Natural killer cell (primary cell): ENCODE results near the gene WWC1. TPM values are rescaled to one million over a fixed set of nuclear protein-coding genes. Genes with fewer than 3 reads are reported as not detected.
A peak's percentile ranks its signal among the peaks of the same experiment; 100 is the strongest.

ENCODE experiments used
- ATAC-seq, 3 donors: fragments of 150-1000 bp in 2 of 3; fragments of 200-7000 bp in 1 of 3; cut with Tn5 transposase; 1 replicate in 1 of 3; 2 replicates in 2 of 3; pipeline ENCODE4 v1.10.0; 2021; ENCODE audit warnings: mild to moderate bottlenecking in 2 of 3, moderate library complexity in 2 of 3
- DNase-seq, 2 donors: peaks; one replicate each; pipeline versions ENCODE4 v3.0.0 to v3.0.0-alpha.2; 2013 to 2021; ENCODE audit warnings: mixed read lengths in 1 of 2
- H3K27ac ChIP-seq: one replicate; pipeline ENCODE4 v1.5.1; 2013; ENCODE audit warnings: mild to moderate bottlenecking, low read length
- H3K27me3 ChIP-seq: one replicate; pipeline ENCODE4 v1.6.1; 2013; ENCODE audit warnings: low read length; ENCODE audit not compliant: control insufficient read depth, insufficient read depth
- H3K36me3 ChIP-seq: one replicate; pipeline ENCODE4 v1.6.1; 2013; ENCODE audit warnings: low read length; ENCODE audit not compliant: control insufficient read depth, insufficient read depth
- H3K4me1 ChIP-seq: one replicate; pipeline ENCODE4 v1.6.1; 2013; ENCODE audit warnings: low read length; ENCODE audit not compliant: control insufficient read depth, insufficient read depth
- H3K4me3 ChIP-seq: one replicate; pipeline ENCODE4 v1.5.1; 2013; ENCODE audit warnings: low read length
- H3K9me3 ChIP-seq: one replicate; pipeline ENCODE4 v1.6.1; 2013; ENCODE audit warnings: low read length; ENCODE audit not compliant: control insufficient read depth, insufficient read depth
- H3K27ac Mint-ChIP-seq, 2 donors: one replicate each; pipeline ENCODE4 v1.8.0; 2022; ENCODE audit warnings: mild to moderate bottlenecking in 2 of 2, mixed read lengths in 2 of 2, moderate library complexity in 1 of 2
- H3K27me3 Mint-ChIP-seq, 2 donors: one replicate each; pipeline ENCODE4 v1.8.0; 2022; ENCODE audit warnings: low read depth in 2 of 2, mixed read lengths in 2 of 2
- H3K36me3 Mint-ChIP-seq: one replicate; pipeline ENCODE4 v1.8.0; 2022; ENCODE audit warnings: mixed read lengths
- H3K4me1 Mint-ChIP-seq, 2 donors: one replicate each; pipeline ENCODE4 v1.8.0; 2022; ENCODE audit warnings: mixed read lengths in 2 of 2
- H3K4me3 Mint-ChIP-seq: one replicate; pipeline ENCODE4 v1.8.0; 2022; ENCODE audit warnings: mild to moderate bottlenecking, moderate library complexity, mixed read lengths
- H3K9me3 Mint-ChIP-seq, 2 donors: one replicate each; pipeline ENCODE4 v1.8.0; 2022; ENCODE audit warnings: mixed read lengths in 2 of 2
- CTCF ChIP-seq: fragments of 200-600 bp; IDR thresholded peaks from one replicate; pipeline ENCODE4 v1.8.0; 2022; ENCODE audit warnings: antibody characterized with exemption
- WGBS: methylation state at CpG from one replicate; pipeline ENCODE4 v1.1.7; 2013; ENCODE audit warnings: missing lambda C conversion rate; ENCODE audit not compliant: insufficient coverage; 5-methylcytosine and 5-hydroxymethylcytosine counted together
- intact Hi-C: fragments of 100-400 bp; cut with micrococcal nuclease; formaldehyde crosslinking; loops from one replicate; pipeline ENCODE4 v1.14.2; 2022
- total RNA-seq, 4 donors: library from RNA; stranded (reverse); fragments of 120-200 nt in 1 of 4; gene quantifications; one replicate each; pipeline versions ENCODE4 v1.2.3 to v1.2.4, GENCODE V29; 2013 to 2022

WWC1 gene
- total RNA-seq, 3 donors from 2014 or later (not counting 1 experiment from before 2014, with no cell fraction given), result 0.42 to 0.66 (median 0.53) TPM

- Histone ChIP-seq H3K27ac (no peak overlapping the region), H3K36me3 (no peaks in the 10 kb centered on the region), H3K4me1 (no peaks in the 10 kb centered on the region), H3K4me3 (no peak overlapping the region), H3K27me3 (no peaks in the 10 kb centered on the region), H3K9me3 (no peaks in the 10 kb centered on the region)
- H3K4me3 Mint-ChIP-seq, result no peak overlapping the region
- H3K9me3 Mint-ChIP-seq, result no peaks in the 10 kb centered on the region
- no peaks in the 10 kb centered on the region for H3K36me3 Mint-ChIP-seq
- no peak overlapping the region for H3K27ac Mint-ChIP-seq
- intact Hi-C loops, result no loop called here
- WGBS, result 75% methylated on average over 5 of the region's 5 CpGs
- ATAC-seq (peak in 1 of 3 donors; percentile 22), DNase-seq (no peak)
- TF ChIP-seq CTCF, result no peak
- H3K27me3 Mint-ChIP-seq, result peaks cover 12 to 15% of the 10 kb centered on the region in 2 donors
- H3K4me1 Mint-ChIP-seq, result no peaks in the 10 kb centered on the region
Measured at GRCh38 chr5:168324859-168325630, 33.6 kb downstream of the WWC1 start.

GRCh38 chr5:168327019-168327421 lies 35.6 kb downstream of the WWC1 start:
- Histone ChIP-seq H3K27ac (no peak overlapping the region), H3K27me3 (no peaks in the 10 kb centered on the region), H3K36me3 (no peaks in the 10 kb centered on the region), H3K4me1 (no peaks in the 10 kb centered on the region), H3K4me3 (no peak overlapping the region), H3K9me3 (no peaks in the 10 kb centered on the region)
- Mint-ChIP-seq H3K27me3 (peaks cover 15 to 25% of the 10 kb centered on the region in 2 donors), H3K4me3 (no peak overlapping the region), H3K4me1 (no peaks in the 10 kb centered on the region), H3K9me3 (no peaks in the 10 kb centered on the region), H3K36me3 (no peaks in the 10 kb centered on the region), H3K27ac (no peak overlapping the region)
- DNase-seq (no peak), ATAC-seq (no peak)
- 87% methylated on average over 3 of the region's 3 CpGs for WGBS
- no peak for TF ChIP-seq CTCF
- intact Hi-C loops, result no loop called here

- WGBS, result 86% methylated on average over 2 of the region's 2 CpGs
- Histone ChIP-seq H3K4me1 (no peaks in the 10 kb centered on the region), H3K9me3 (no peaks in the 10 kb centered on the region), H3K27ac (no peak overlapping the region), H3K27me3 (no peaks in the 10 kb centered on the region), H3K36me3 (no peaks in the 10 kb centered on the region), H3K4me3 (no peak overlapping the region)
- no peak for TF ChIP-seq CTCF
- DNase-seq (no peak), ATAC-seq (no peak)
- Mint-ChIP-seq H3K36me3 (no peaks in the 10 kb centered on the region), H3K4me1 (no peaks in the 10 kb centered on the region), H3K9me3 (no peaks in the 10 kb centered on the region), H3K4me3 (no peak overlapping the region), H3K27ac (no peak overlapping the region), H3K27me3 (peaks cover 15 to 25% of the 10 kb centered on the region in 2 donors)
- intact Hi-C loops, result no loop called here
Measured at GRCh38 chr5:168327451-168327850, 36.0 kb downstream of the WWC1 start.

- intact Hi-C loops, result no loop called here
- Histone ChIP-seq H3K36me3 (no peaks in the 10 kb centered on the region), H3K9me3 (no peaks in the 10 kb centered on the region), H3K4me1 (no peaks in the 10 kb centered on the region), H3K4me3 (no peak overlapping the region), H3K27ac (no peak overlapping the region), H3K27me3 (no peaks in the 10 kb centered on the region)
- H3K4me1 Mint-ChIP-seq, result no peaks in the 10 kb centered on the region
- H3K27me3 Mint-ChIP-seq, result peaks cover 15 to 25% of the 10 kb centered on the region in 2 donors
- H3K36me3 Mint-ChIP-seq, result no peaks in the 10 kb centered on the region
- no peak for TF ChIP-seq CTCF
- H3K27ac Mint-ChIP-seq, result no peak overlapping the region
- 93% methylated on average over 4 of the region's 4 CpGs for WGBS
- DNase-seq (no peak), ATAC-seq (no peak)
- H3K9me3 Mint-ChIP-seq, result no peaks in the 10 kb centered on the region
- no peak overlapping the region for H3K4me3 Mint-ChIP-seq
Measured at GRCh38 chr5:168327994-168328393, 36.5 kb downstream of the WWC1 start.
